HFF-Myc (cell line): Measurements from ENCODE around the gene PPP1R37.

Source experiments
- DNase-seq: peaks from one replicate; pipeline ENCODE4 v3.0.0-alpha.2; 2011; ENCODE audit warnings: low read depth; ENCODE audit errors: extremely low read depth
- H3K4me3 ChIP-seq: replicated peaks from 2 replicates; pipeline ENCODE4 v1.5.1; 2011; ENCODE audit warnings: low read depth, mild to moderate bottlenecking, control low read depth, low read length
- TF ChIP-seq, protein P1 (sequence below): IDR thresholded peaks from 2 replicates; pipeline ENCODE4 v1.5.1; 2012; ENCODE audit warnings: mild to moderate bottlenecking, low read depth, low read length, control low read depth; ENCODE audit errors: missing control alignments

PPP1R37 gene

GRCh38 chr19:45071545-45071938 is 21.4 kb upstream of the PPP1R37 start:
- TF ChIP-seq, protein P1, sequence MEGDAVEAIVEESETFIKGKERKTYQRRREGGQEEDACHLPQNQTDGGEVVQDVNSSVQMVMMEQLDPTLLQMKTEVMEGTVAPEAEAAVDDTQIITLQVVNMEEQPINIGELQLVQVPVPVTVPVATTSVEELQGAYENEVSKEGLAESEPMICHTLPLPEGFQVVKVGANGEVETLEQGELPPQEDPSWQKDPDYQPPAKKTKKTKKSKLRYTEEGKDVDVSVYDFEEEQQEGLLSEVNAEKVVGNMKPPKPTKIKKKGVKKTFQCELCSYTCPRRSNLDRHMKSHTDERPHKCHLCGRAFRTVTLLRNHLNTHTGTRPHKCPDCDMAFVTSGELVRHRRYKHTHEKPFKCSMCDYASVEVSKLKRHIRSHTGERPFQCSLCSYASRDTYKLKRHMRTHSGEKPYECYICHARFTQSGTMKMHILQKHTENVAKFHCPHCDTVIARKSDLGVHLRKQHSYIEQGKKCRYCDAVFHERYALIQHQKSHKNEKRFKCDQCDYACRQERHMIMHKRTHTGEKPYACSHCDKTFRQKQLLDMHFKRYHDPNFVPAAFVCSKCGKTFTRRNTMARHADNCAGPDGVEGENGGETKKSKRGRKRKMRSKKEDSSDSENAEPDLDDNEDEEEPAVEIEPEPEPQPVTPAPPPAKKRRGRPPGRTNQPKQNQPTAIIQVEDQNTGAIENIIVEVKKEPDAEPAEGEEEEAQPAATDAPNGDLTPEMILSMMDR = no peak
- DNase-seq = no peak

GRCh38 chr19:45071969-45072790 is 20.8 kb upstream of the PPP1R37 start:
- TF ChIP-seq, protein P1 = no peak
- H3K4me3 ChIP-seq = no peak overlapping the region
- no peak for DNase-seq

More at GRCh38 chr19:45071545-45071938, 21.4 kb upstream of the PPP1R37 start:
- H3K4me3 ChIP-seq = no peak overlapping the region

DNA sequence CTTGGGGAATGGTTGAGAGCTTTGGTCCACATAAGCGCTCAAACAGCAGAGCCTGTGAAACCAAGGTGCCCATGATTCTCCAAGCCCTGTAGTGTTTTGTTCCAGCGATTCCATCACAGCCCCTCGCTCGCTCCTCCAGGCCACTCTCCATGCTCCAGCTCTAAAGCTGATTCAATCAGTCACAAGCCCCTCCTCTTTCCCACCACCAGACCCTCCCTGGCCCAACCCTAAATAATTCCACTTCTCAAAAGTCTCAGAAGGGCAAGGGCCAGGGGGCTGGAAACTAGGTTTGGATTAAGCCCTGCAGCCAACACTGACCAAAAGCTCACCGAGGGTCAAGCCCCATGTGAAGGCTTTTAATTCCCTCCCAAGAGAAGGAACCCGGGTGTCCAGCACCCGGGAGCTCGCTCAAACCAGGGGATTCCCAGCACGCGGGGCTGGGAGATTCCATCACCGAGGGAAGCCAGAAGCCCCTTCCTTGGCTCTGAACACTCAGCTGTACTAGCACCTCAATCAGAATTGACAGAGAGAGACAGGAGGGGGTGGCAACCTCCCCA is 18.2 kb upstream of the PPP1R37 start:
- peak overlapping the region; percentile 67 for H3K4me3 ChIP-seq
- no peak for DNase-seq
- TF ChIP-seq, protein P1 = no peak

- H3K4me3 ChIP-seq = peak overlapping the region; percentile 67
- TF ChIP-seq, protein P1 = no peak
Observed at GRCh38 chr19:45075301-45076028, 17.5 kb upstream of the PPP1R37 start.

GRCh38 chr19:45076029-45076850 is 16.7 kb upstream of the PPP1R37 start, which contains the start of gene ZNF296:
Gene ZNF296, minus strand, starts transcription at chr19:45076478. Its CDS starts 105 bp downstream, at chr19:45076373.
- TF ChIP-seq, protein P1 = no peak
- DNase-seq = peak; percentile 30
- peak within 1 kb of the TSS; percentile 67 for H3K4me3 ChIP-seq

More at GRCh38 chr19:45075301-45076028, 17.5 kb upstream of the PPP1R37 start:
- no peak for DNase-seq
